GM23248 (cell line): ENCODE measurements around the gene FLCN. TPM values are rescaled to one million over a fixed set of nuclear protein-coding genes. Genes with fewer than 3 reads are reported as not detected.
"Not testable (repeated sequence)": the region's sequence is repeated elsewhere in the genome, so short reads cannot be mapped to it uniquely, and the experiment has no call there.

Experiments
- DNase-seq: peaks from one replicate; pipeline ENCODE4 v3.0.0-alpha.2; 2015
- H2AFZ ChIP-seq: fragments of 200-600 bp; sonication (generic); 2 replicates; pipeline ENCODE4 v1.6.1; 2016; ENCODE audit warnings: antibody characterized with exemption
- H3F3A ChIP-seq: fragments of 200-600 bp; sonication (generic); 2 replicates; pipeline ENCODE4 v1.6.1; 2016; ENCODE audit warnings: mild to moderate bottlenecking, antibody characterized with exemption, mixed run types; ENCODE audit not compliant: insufficient read depth
- H3K27ac ChIP-seq: fragments of 200-600 bp; sonication (generic); 2 replicates; pipeline ENCODE4 v1.5.1; 2016; ENCODE audit warnings: mild to moderate bottlenecking
- H3K27me3 ChIP-seq: fragments of 200-600 bp; sonication (generic); replicated peaks from 2 replicates; pipeline ENCODE4 v1.6.1; 2016; ENCODE audit warnings: mild to moderate bottlenecking; ENCODE audit not compliant: insufficient read depth
- H3K36me3 ChIP-seq: fragments of 200-600 bp; sonication (generic); 2 replicates; pipeline ENCODE4 v1.6.1; 2016; ENCODE audit warnings: low read depth, mild to moderate bottlenecking
- H3K4me1 ChIP-seq: fragments of 200-600 bp; sonication (generic); 2 replicates; pipeline ENCODE4 v1.6.1; 2016; ENCODE audit warnings: mild to moderate bottlenecking; ENCODE audit not compliant: insufficient read depth
- H3K4me2 ChIP-seq: fragments of 200-600 bp; sonication (generic); one replicate; pipeline ENCODE4 v1.6.1; 2016; ENCODE audit warnings: mild to moderate bottlenecking; ENCODE audit not compliant: unreplicated experiment
- H3K4me3 ChIP-seq: fragments of 200-600 bp; sonication (generic); 2 replicates; pipeline ENCODE4 v1.5.1; 2016; ENCODE audit warnings: mild to moderate bottlenecking
- H3K79me2 ChIP-seq: fragments of 200-600 bp; sonication (generic); 2 replicates; pipeline ENCODE4 v1.6.1; 2016; ENCODE audit warnings: mild to moderate bottlenecking; ENCODE audit not compliant: insufficient read depth
- H3K9ac ChIP-seq: fragments of 200-600 bp; sonication (generic); 2 replicates; pipeline ENCODE4 v1.6.1; 2016; ENCODE audit warnings: mild to moderate bottlenecking
- H3K9me2 ChIP-seq: fragments of 200-600 bp; sonication (generic); 2 replicates; pipeline ENCODE4 v1.6.1; 2016; ENCODE audit warnings: mixed run types, mild to moderate bottlenecking, moderate library complexity; ENCODE audit not compliant: insufficient read depth
- H3K9me3 ChIP-seq: fragments of 200-600 bp; sonication (generic); one replicate; pipeline ENCODE4 v1.6.1; 2017; ENCODE audit warnings: low read depth
- H4K20me1 ChIP-seq: fragments of 200-600 bp; sonication (generic); 2 replicates; pipeline ENCODE4 v1.6.0; 2016; ENCODE audit not compliant: insufficient read depth
- EZH2 ChIP-seq: fragments of 200-600 bp; sonication (generic); IDR thresholded peaks from 2 replicates; pipeline ENCODE4 v1.6.1; 2018; ENCODE audit warnings: antibody characterized with exemption, mild to moderate bottlenecking; ENCODE audit not compliant: insufficient read depth, poor library complexity, severe bottlenecking
- EZH2phosphoT487 ChIP-seq: fragments of 200-600 bp; sonication (generic); IDR thresholded peaks from 2 replicates; pipeline ENCODE4 v1.6.1; 2018; ENCODE audit warnings: antibody characterized with exemption, moderate library complexity, mild to moderate bottlenecking, low read depth; ENCODE audit not compliant: insufficient read depth
- WGBS, 2 experiments: methylation state at CpG; one replicate each; pipeline ENCODE4 v1.1.6; 2015 to 2017; ENCODE audit warnings: low lambda C conversion rate in 2 of 2, low coverage in 1 of 2; ENCODE audit errors: missing lambda C conversion rate in 2 of 2; 5-methylcytosine and 5-hydroxymethylcytosine counted together
- in situ Hi-C: fragments of 300-500 bp; cut with MboI; formaldehyde crosslinking; loops from 2 replicates; pipeline ENCODE4 v1.15.0; 2020
- polyA plus RNA-seq: library from polyadenylated mRNA; unstranded; fragments of >200 nt; fragmentation: Nextera tagmentation; extraction: Ambion mirVana; gene quantifications from 2 replicates; pipeline ENCODE4 v1.2.1, GENCODE V29; 2016
- total RNA-seq: library from RNA; depleted of rRNA; stranded (reverse); fragments of >200 nt; shearing (Covaris generic); gene quantifications from 2 replicates; pipeline ENCODE4 v1.2.3, GENCODE V29; 2014

FLCN gene
- total and polyA plus RNA-seq, 2 experiments from 2014 or later: 10.0 to 21.5 TPM

DNA sequence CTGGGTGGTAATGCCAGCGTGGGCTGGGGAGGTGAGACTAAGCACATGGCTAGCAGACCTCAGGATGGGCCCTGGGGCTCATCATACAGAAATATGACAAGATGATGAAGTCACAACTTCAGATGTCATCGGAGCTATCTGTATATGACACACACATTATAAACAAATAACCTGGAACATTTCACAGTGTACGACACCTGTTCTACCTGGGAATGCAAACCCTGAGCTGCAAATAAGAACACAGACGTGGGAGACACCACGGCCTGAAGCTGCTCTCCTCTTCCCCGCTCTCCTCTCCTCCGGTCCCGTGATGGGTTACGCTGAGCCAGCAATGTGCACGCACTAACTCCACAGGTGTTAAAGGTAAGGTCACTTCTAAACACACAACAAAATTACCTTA, 35.7 kb downstream of the FLCN start:
- no peaks in the 10 kb centered on the region for H3K79me2 ChIP-seq
- H3K4me3 ChIP-seq: no peak overlapping the region
- no peaks in the 10 kb centered on the region for H3K9me2 ChIP-seq
- H3K4me1 ChIP-seq: 0 out of 2 replicates have a peak, but pooled peaks cover 6% of the 10 kb centered on the region
- no peaks in the 10 kb centered on the region for H4K20me1 ChIP-seq
- H3K27ac ChIP-seq: no peak overlapping the region
- WGBS, 2 experiments: 83% methylated on average over 10 of the region's 10 CpGs
- no peaks in the 10 kb centered on the region for H3K36me3 ChIP-seq
- H3K9me3 ChIP-seq: no peaks in the 10 kb centered on the region
- H2AFZ ChIP-seq: no peak overlapping the region
- no peak overlapping the region for H3K9ac ChIP-seq
- in situ Hi-C loops: no loop called here
- DNase-seq: no peak
- H3K4me2 ChIP-seq: no peak overlapping the region
- H3F3A ChIP-seq: peaks cover 8% of the 10 kb centered on the region; the same call in 1 of the 2 replicates
- no peaks in the 10 kb centered on the region for H3K27me3 ChIP-seq
- TF ChIP-seq EZH2 (no peak), EZH2phosphoT487 (no peak)

DNA sequence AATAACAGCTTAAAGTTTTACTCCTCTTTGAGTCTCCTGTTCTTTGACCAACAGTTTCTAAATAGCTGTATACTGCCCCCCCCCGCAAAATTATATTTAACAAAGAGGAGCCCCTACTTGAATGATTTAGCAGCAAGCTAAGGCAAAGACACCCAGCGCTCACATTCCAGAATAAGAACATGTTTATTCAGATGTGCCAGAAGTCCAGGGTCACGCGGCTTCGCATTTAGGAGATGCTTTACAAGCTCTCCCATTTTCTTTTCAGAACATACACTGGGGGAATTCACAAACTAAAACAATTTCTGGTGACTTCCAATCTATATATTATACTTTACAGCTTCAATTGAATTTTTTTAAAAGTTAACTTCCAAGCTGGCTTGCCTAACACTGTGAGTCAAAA, 36.1 kb downstream of the FLCN start:
- no peaks in the 10 kb centered on the region for H3K9me3 ChIP-seq
- no peaks in the 10 kb centered on the region for H3K9me2 ChIP-seq
- TF ChIP-seq EZH2phosphoT487 (no peak), EZH2 (no peak)
- 84 to 92% methylated on average over 5 of the region's 5 CpGs for WGBS, 2 experiments
- H3K27ac ChIP-seq: no peak overlapping the region
- no peaks in the 10 kb centered on the region for H3K36me3 ChIP-seq
- in situ Hi-C loops: no loop called here
- no peak overlapping the region for H2AFZ ChIP-seq
- 0 out of 2 replicates have a peak, but pooled peaks cover 6% of the 10 kb centered on the region for H3K4me1 ChIP-seq
- no peak for DNase-seq
- H3K79me2 ChIP-seq: no peaks in the 10 kb centered on the region
- no peak overlapping the region for H3K4me2 ChIP-seq
- H3K4me3 ChIP-seq: no peak overlapping the region
- H3K27me3 ChIP-seq: no peaks in the 10 kb centered on the region
- H4K20me1 ChIP-seq: no peaks in the 10 kb centered on the region
- no peak overlapping the region for H3K9ac ChIP-seq
- peaks cover 12% of the 10 kb centered on the region for H3F3A ChIP-seq

DNA sequence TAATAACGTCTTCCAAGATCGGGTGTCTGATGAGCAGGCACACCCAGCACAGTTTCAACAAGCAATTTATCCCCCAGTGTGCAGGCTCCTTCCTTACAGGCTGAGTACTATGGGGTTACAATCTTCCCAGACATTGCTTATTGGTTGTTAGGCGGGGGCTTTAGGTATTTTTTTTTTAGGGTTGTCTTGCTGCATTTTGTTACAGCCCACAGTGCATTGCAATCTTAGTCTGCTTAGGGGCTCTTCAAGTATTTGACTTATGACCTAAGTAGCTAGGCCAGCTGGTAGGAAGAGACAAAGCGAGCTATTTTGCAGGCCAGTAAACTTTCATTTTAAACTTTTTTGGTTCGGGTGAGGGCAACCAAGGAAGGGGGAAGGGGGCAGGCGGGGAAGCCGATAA, 36.7 kb downstream of the FLCN start:
- no peak for TF ChIP-seq EZH2
- no peak for TF ChIP-seq EZH2phosphoT487
- in situ Hi-C loops: no loop called here
- no peaks in the 10 kb centered on the region for H3K9me3 ChIP-seq
- 0 out of 2 replicates have a peak, but pooled peaks cover 6% of the 10 kb centered on the region for H3K4me1 ChIP-seq
- no peaks in the 10 kb centered on the region for H3K9me2 ChIP-seq
- no peaks in the 10 kb centered on the region for H3K27me3 ChIP-seq
- no peak for DNase-seq
- no peak overlapping the region for H3K9ac ChIP-seq
- H3K4me3 ChIP-seq: no peak overlapping the region
- WGBS, 2 experiments: 67 to 69% methylated on average over 7 of the region's 7 CpGs
- H3F3A ChIP-seq: peaks cover 17% of the 10 kb centered on the region
- H3K27ac ChIP-seq: no peak overlapping the region
- H3K36me3 ChIP-seq: no peaks in the 10 kb centered on the region
- no peak overlapping the region for H2AFZ ChIP-seq
- H3K79me2 ChIP-seq: no peaks in the 10 kb centered on the region
- H3K4me2 ChIP-seq: no peak overlapping the region
- H4K20me1 ChIP-seq: no peaks in the 10 kb centered on the region

DNA sequence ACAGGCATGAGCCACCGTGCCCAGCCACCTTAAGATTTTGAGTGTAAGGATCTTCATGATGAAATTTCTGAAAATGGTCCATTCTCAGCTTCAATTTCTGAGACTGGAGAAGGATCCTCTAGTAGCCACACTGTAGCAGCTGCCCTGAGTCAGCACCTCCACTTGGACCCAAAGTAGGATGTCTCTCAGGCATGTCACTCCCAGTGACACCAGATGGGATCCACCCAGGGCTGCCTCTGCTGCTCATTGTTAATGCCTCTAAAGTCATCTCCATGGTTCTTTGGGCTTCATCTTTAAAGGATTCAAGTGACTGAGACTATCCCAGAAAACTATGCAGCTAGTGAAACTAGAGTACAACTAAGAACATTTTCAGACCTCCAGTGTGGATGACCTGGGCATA, 38.7 kb downstream of the FLCN start:
- in situ Hi-C loops: no loop called here
- Histone ChIP-seq H4K20me1 (no peaks in the 10 kb centered on the region), H3F3A (peaks cover 26% of the 10 kb centered on the region), H3K36me3 (no peaks in the 10 kb centered on the region), H3K79me2 (no peaks in the 10 kb centered on the region), H3K27me3 (no peaks in the 10 kb centered on the region), H2AFZ (no peak overlapping the region), H3K4me2 (no peak overlapping the region), H3K4me3 (no peak overlapping the region), H3K4me1 (no peaks in the 10 kb centered on the region), H3K9me3 (no peaks in the 10 kb centered on the region), H3K27ac (no peak overlapping the region), H3K9me2 (no peaks in the 10 kb centered on the region), H3K9ac (no peak overlapping the region)
- TF ChIP-seq EZH2 (no peak), EZH2phosphoT487 (no peak)
- peak; percentile 26 for DNase-seq
- 100% methylated on average over 1 of the region's 1 CpG for WGBS, 2 experiments

DNA sequence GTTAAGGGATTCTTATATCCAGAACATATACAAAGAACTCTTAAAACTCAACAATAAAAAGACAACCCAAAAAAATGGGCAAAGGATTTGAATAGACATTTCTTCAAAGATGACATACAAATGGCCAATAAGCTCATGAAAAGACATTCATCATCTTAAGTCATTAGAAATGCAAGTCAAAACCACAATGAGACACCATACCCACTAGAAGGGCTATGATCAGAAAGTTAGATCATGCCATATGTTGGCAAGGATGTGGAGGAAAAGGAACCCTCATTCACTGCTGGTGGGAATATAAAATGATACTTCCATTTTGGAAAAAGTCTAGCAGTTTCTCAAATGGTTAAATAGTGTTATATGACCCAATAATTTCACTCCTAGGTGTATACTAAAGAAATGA, 40.2 kb downstream of the FLCN start:
- Histone ChIP-seq H3K27ac (no peak overlapping the region), H3K9me2 (no peaks in the 10 kb centered on the region), H3K27me3 (no peaks in the 10 kb centered on the region), H3K9ac (no peak overlapping the region), H3K79me2 (no peaks in the 10 kb centered on the region), H3K4me2 (no peak overlapping the region), H3K36me3 (no peaks in the 10 kb centered on the region), H3K9me3 (no peaks in the 10 kb centered on the region), H3K4me1 (peaks cover 4% of the 10 kb centered on the region), H3K4me3 (no peak overlapping the region), H3F3A (peaks cover 29% of the 10 kb centered on the region), H2AFZ (no peak overlapping the region), H4K20me1 (no peaks in the 10 kb centered on the region)
- no peak for TF ChIP-seq EZH2phosphoT487
- no peak for TF ChIP-seq EZH2
- in situ Hi-C loops: no loop called here
- DNase-seq: peak; percentile 27

DNA sequence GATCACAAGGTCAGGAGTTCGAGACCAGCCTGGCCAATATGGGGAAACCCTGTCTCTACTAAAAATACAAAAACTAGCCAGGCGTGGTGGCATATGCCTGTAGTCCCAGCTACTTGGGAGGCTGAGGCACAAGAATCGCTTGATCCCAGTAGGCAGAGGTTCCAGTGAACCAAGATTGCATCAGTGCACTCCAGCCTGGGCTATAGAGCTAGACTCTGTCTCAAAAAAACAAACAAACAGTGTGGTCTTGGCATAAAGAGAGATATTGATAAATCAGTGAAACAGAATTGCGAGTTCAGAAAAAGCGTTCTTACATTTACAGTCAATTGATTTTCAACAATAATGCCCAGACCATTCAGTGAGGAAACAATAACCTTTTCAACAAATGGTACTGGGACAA, 41.5 kb downstream of the FLCN start:
- H3K27me3 ChIP-seq, H2AFZ ChIP-seq, DNase-seq, H3K9me2 ChIP-seq, H3K36me3 ChIP-seq, H3K79me2 ChIP-seq, H3K9ac ChIP-seq, H4K20me1 ChIP-seq, H3K4me2 ChIP-seq, H3K4me3 ChIP-seq, H3K9me3 ChIP-seq, H3K27ac ChIP-seq, in situ Hi-C loops: not testable (repeated sequence)
- peaks cover 41% of the 10 kb centered on the region for H3F3A ChIP-seq
- 89 to 91% methylated on average over 5 of the region's 5 CpGs for WGBS, 2 experiments
- peaks cover 17% of the 10 kb centered on the region for H3K4me1 ChIP-seq
